CD4-positive, alpha-beta T cell treated with Interleukin-17A for 4 hours (primary cell): ENCODE results near the gene TOX4.
"Not testable (repeated sequence)": the region's sequence is repeated elsewhere in the genome, so short reads cannot be mapped to it uniquely, and the experiment has no call there.

Experiments used
- DNase-seq: peaks from one replicate; pipeline ENCODE4 v3.0.0-alpha.2; 2020; ENCODE audit warnings: mixed read lengths

TOX4 gene

DNA sequence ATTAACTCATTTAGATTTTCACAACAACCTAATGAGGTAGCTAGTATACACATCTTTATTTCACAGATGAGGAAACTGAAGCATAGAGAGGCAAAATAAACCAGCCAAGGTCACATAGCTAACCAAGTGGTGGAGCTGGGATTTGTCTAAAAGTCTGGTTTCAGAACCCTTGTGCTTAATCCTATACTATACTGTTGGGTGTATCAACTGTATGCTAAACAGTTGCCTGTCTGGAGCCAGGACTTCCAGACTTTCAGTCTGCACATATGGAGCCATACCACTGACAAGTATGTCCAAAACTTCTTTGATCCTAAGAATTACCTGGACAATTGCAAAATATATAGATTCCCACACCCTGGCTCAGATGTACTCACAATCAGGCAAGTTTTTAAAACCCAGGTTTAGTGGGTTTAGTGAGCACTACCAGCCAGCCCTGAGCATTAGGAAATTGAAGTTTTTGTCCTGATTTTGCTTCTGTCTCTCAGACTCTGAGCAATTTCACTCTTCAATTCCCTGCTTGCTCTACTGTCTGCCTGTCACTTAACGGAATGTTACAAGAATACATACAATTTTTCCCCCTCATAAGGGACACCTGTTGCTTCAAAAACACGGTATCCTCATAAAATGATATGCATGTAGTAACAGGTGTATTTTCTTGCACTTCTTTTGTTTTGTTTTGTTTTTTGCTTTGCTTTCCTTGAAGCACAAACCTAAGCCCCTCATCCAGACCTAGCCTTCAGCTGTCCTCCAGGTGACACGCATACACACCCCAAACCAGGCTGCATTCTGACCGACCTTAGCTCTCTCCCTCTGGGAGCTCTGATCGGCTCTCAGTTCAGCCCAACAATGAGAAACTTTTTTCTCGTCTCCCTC, 58.8 kb downstream of the TOX4 start:
- no peak for DNase-seq

DNA sequence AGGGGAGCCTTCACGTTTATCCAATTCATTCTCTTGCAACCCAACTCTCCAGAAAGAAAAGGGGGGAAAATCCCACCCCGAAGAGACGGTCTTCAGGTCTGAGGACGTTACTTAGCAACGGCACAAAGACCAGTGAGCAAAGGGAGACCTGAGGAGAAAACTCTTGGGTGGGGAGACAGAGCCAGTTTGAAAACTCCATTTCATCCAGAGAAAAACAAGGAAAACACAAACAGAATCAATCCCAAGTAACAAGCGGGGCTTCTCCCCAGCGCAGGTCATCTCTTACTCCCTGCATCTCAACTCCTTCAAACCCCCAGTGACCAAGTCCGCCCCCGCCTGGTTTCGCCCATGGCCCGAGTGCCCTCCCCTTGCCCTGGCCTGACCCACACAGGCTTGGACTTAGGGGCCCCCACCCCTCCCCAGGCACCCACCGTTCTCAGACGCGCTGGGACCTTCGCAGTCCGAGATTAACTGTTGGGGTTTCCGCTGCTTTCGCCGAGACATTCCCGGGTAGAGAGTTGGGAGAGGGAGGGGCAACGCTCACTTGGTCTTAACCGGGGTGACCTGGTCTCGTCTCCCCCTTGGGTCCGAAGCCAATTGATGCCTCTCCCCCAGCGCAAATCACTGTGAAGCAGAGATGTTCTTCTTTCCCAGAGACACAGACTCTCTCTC, 59.6 kb downstream of the TOX4 start:
- DNase-seq, result no peak

DNA sequence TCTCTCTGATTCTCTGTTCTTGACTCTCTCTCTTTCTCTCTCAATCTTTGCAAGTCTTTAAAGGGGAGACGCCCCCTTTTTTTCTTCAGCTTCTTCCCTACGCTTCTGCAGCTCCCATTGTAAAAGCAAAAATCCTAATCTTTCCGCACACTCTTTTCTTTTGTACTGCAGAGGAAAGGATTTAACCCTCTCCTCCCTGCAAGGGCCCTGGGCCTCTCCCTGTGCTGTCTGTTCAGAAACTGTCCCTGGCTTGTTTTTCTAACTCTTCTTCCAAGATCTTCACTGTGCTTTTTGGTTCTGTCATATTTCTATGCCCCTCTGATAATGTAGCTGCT, 60.1 kb downstream of the TOX4 start:
- no peak for DNase-seq

DNA sequence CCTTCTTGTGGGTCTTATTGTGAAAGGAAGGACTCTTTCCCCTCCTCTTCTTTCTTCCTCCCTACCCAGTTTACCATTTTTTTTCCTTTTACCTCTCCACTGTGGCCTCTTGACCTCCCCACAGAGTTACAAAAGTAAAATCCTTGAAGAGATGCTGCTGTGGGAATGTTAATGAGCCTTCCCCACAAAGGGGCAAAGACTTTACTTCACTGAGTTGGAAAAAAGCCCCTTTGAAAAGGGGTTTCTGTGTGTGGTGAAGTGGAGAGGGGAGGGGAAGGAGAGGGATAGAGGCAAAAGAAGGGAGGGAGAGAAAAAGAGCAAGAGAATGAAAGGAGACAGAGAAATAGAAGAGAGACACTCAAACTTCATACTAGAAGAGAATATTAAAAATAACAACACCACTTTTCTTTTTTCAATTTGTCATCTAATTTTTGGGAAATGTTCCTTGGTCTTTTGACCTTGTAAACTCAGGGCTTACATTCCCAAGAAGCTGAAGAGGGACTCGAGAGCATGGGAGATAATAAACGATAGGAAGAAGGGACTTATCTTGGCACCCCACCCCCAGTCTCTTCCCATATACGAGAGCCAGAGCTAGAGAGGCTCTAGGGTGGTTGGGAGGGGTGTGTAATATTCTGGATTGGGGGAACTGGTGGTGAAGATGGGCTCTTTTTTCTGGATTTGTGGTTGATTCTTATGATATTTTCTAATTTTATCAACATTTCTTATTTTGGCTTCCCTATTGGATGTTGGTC, 62.4 kb downstream of the TOX4 start:
- no peak for DNase-seq

DNA sequence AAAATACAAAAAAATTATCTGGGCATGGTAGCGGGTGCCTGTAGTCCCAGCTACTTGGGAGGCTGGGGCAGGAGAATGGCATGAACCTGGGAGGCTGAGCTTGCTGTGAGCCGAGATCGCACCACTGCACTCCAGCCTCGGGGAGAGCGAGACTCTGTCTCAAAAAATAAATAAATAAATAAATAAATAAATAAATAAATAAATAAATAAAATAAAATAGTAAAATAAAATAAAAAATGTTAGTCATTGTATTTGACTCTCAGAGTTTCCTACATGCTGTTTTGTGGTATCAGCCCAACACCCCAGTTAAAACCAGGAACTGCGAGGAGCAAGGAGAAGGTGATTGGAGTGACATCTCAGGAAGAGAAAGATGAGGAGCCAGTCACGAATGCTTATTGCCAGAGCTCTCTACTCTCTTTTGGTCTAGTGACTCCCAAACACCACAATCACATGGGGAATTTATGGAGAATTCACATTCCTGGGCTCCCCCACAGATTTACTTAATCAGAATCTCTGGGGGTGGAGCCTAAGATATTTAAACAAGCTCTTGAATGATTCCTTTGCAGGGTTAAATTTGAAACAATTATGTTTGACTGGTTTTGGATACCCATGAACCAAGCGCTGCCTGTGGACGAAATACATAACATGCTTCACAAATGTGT, 64.5 kb downstream of the TOX4 start:
- no peak for DNase-seq

DNA sequence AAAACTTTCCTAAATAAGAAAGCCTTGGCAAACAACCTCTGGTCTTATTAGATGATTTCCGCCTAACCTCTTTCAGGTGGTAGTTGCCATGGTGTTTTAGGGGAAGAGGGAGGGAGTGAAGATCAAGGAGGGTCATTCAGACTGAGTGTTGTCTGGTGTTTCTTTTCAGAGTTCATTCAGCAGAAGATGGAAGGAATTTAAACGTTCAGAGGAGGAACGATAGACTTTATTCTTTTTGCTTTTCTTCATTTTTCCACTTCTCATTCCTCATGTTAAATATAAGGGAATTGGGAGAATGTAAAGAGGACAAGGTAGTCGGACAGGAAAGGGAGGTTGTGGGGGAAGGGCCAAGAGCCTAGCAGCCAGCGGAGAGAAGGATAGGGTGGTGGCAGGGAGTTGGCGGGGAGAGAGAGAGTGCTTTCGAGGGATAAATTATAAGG, 66.5 kb downstream of the TOX4 start:
- no peak for DNase-seq

DNA sequence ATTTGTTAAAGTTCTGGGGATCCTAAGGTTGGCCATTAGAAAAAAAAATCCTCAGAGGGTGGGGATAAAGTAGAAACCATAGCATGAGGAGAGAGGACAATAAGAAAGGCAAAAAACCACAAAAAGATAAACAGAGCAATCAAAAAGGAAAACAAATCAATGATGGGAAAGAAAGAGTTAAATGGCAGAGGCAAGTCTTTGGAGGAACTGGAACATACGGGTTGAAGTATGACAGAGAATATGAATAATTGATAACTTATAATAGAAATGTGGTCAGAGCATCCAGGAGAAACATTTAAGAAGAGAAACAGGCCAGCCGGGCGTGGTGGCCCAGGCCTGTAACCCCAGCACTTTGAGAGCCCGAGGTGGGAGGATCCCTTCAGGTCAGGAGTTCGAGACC, 67.0 kb downstream of the TOX4 start:
- DNase-seq, result no peak

DNA sequence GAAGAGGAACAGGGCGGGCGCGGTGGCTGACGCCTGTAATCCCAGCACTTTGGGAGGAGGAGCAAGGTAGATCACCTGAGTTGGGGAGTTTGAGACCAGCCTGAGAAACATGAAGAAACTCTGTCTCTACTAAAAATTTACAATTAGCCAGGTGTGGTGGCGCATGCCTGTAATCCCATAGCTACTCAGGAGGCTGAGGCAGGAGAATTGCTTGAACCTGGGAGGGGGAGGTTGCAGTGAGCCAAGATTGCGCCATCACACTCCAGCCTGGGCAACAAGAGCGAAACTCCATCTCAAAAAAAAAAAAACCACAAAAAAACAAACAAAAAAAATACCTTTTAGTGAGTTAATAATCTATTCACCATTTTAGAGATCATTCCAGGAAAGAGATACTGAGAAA, 67.6 kb downstream of the TOX4 start:
- not testable (repeated sequence) for DNase-seq
